Measurements from ENCODE around the gene SYT8.

GRCh38 chr11:1880746-1881441 lies 46.1 kb downstream of the SYT8 start:
- no peak for TF ChIP-seq REST (IDR thresholded peaks at IDR 0.05; ENCODE audit: insufficient replicate concordance, low read depth)
- TF ChIP-seq CTCF (IDR thresholded peaks at IDR 0.05; ENCODE audit: insufficient read depth, low read length) = no peak
- no peak for TF ChIP-seq POLR2AphosphoS5 (IDR thresholded peaks at IDR 0.05; ENCODE audit: low read depth)
- TF ChIP-seq SPI1 (IDR thresholded peaks at IDR 0.05; ENCODE audit: borderline replicate concordance, low read depth) = no peak

Measured in HL-60 (cell line).